HG03095 (cell line): Measurements from ENCODE around the gene STAB2.

ENCODE experiments used
- ATAC-seq: cut with Tn5 transposase; IDR thresholded peaks from one replicate; pipeline ENCODE4 v1.9.1; 2021; ENCODE audit warnings: moderate library complexity; ENCODE audit not compliant: unreplicated experiment

Gene STAB2

GRCh38 chr12:103690426-103690825, 103.4 kb downstream of the STAB2 start:
- no peak for ATAC-seq

GRCh38 chr12:103691063-103691462, 104.0 kb downstream of the STAB2 start:
- ATAC-seq, result no peak

- no peak for ATAC-seq
Observed at GRCh38 chr12:103696101-103696500, 109.0 kb downstream of the STAB2 start.

- no peak for ATAC-seq
Observed at GRCh38 chr12:103697971-103698751, 111.1 kb downstream of the STAB2 start.

- ATAC-seq, result no peak
Observed at GRCh38 chr12:103698752-103699560, 111.9 kb downstream of the STAB2 start.

GRCh38 chr12:103705098-103705497, 118.0 kb downstream of the STAB2 start:
- ATAC-seq, result no peak

GRCh38 chr12:103705927-103706326, 118.9 kb downstream of the STAB2 start:
- ATAC-seq, result no peak

- no peak for ATAC-seq
Observed at GRCh38 chr12:103707446-103707845, 120.4 kb downstream of the STAB2 start.

GRCh38 chr12:103710544-103710943, 123.5 kb downstream of the STAB2 start:
- ATAC-seq, result no peak

GRCh38 chr12:103712216-103712615, 125.1 kb downstream of the STAB2 start:
- no peak for ATAC-seq

GRCh38 chr12:103715494-103715893, 128.4 kb downstream of the STAB2 start:
- no peak for ATAC-seq

- ATAC-seq, result no peak
Observed at GRCh38 chr12:103716517-103717196, 129.6 kb downstream of the STAB2 start.

GRCh38 chr12:103725398-103725797, 138.3 kb downstream of the STAB2 start:
- ATAC-seq, result no peak

- ATAC-seq, result no peak
Observed at GRCh38 chr12:103727638-103728037, 140.6 kb downstream of the STAB2 start.

- ATAC-seq, result no peak
Observed at GRCh38 chr12:103728323-103728722, 141.2 kb downstream of the STAB2 start.

- no peak for ATAC-seq
Observed at GRCh38 chr12:103729499-103729898, 142.4 kb downstream of the STAB2 start.

- no peak for ATAC-seq
Observed at GRCh38 chr12:103731539-103731938, 144.5 kb downstream of the STAB2 start.

GRCh38 chr12:103734863-103735262, 147.8 kb downstream of the STAB2 start:
- no peak for ATAC-seq

- no peak for ATAC-seq
Observed at GRCh38 chr12:103735291-103735690, 148.2 kb downstream of the STAB2 start.

- ATAC-seq, result no peak
Observed at GRCh38 chr12:103736572-103736971, 149.5 kb downstream of the STAB2 start.

GRCh38 chr12:103737881-103738280, 150.8 kb downstream of the STAB2 start:
- ATAC-seq, result no peak
